Measurements from ENCODE around the gene CYP8B1.

The CYP8B1 gene

DNA sequence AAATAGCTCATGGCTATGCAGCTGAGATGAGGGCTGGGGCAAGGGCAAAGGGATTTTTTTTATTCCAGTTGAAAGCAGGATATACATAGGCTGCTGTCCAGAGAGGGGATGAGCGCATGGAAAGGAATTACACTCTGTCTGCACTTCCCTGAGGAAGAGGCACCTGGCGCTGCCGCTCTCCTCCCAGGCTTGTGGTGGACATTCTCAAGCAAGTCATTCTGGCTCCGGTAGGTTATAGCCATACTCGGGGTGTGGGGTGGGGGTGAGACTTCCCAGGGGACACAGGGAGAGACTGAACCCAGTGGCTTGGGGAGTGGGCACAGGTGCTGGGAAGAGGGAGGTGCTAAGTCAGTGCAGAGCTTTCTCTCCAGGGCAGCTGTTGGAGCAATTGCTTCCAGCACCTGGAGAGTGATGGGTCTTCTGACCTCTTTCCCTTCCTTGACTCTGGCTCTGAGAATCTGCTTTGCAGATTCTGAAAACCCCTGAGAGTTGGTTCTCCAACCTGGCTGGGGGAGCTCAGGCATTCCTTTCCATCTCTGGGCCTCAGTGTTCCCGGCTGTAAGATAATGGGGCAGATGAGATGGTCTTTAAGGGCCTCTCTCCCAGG is 24.3 kb downstream of the CYP8B1 start:
- no peak for DNase-seq

DNA sequence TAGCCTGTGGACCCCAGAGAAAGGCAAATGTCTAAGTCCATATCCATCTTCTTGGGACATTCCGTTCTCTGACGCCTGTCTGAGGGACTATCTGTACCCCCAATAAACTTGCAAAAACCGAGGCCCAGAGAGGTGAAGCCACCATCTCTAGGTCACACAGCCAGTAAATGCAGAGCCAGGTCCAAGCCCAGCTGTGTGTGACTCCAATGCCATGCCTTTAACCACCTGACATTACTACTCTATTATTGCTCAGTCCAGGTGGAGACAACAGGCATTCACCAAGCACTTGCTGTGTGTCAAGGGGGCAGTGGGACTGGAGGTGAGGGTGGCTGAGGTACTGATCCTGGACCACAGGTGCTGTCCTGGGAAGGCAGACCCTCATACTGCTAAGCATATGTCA is 25.4 kb downstream of the CYP8B1 start:
- DNase-seq, result no peak

DNA sequence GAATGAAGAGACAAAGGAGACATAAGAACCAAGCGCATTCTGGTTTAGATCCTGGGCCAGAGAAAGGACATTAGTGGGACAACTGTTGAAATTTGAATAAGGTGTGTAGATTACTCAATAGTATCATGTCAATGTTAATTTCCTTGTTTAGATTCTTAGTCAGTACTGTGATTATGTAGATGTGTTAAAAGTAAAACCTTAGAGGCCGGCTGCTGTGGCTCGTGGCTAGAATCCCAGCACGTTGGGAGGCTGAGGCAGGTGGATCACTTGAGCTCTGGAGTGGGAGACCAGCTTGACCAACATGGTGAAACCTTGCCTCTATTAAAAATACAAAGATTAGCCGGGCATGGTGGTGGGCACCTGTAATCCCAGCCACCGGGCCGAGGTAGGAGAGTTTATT is 26.7 kb downstream of the CYP8B1 start:
- no peak for DNase-seq

DNA sequence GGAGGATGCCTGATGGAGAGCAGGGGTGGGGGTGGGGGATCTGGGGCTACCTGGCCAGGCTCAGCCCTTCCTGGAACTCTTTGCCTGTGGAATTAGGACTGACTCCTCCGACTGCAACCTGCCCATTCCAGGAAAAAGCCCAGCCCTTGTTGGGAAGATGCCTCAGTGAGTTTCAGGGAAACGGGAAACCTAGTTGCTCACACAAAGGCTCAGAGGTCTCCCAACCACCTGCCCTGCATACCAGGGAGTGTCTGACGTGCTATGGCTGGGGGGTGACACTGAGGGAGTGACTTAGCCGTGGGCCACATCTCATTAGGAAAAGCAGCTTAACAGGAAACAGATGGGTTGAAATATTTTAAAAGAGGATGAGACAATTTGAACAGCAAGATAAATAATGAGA is 27.9 kb downstream of the CYP8B1 start:
- no peak for DNase-seq

DNA sequence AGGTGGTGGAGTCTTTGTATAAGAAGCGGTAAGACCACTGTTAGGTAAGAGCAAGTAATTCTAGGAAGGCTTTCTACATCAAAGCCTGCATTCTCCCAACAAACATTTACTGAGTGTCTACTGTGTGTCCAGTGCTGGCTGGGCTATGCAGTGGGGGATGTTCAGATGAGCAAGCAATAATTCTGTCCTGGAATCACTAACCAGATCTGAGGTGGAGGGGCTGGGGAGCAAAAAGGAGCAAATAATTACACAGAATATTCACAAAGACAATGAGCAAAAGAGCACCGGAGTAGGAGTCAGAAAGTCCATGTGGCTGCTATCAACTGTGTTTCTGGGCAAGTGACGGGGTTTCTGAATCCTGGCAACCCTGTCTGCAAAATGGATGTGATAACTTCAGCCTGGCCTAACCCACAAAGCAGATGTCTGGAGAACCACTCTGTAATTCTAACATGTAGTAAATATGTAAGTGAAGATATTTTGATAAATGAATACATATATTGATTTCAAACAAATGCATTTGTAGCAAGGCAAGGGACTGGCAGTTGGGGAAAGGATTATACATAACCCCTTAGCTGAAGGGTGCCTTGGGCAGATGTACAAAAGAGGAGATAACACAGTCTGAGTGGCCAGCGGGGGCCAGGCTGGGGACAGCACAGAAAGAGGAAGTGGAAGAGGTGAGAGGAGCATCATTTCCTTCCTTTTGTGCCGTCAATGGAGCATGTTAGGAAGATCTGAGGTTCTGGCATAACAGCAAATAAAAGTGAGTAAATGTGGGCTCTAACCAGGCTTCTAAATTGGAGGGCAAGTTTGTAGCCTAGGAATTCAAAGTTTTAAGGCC is 28.8 kb downstream of the CYP8B1 start:
- DNase-seq, result peak; percentile 71

DNA sequence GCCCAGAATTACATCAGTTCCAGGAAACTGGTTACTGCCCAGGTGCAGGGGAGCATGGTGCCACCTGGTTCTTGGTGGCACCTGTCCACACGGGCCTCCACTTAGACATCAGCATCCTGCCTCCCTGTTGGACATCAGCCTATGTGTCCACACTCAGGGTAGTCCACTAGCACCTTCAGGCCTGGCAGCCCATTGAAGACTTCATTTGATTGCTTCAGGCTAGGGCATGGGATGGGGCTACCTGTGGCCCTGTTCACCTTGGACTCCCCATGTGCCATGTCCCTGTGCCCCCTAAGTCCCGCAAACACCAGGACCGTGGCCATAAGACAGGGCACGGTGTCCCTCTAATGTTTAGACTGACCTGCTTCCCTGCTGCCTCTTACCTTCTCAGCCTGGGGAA is 30.9 kb downstream of the CYP8B1 start:
- no peak for DNase-seq

DNA sequence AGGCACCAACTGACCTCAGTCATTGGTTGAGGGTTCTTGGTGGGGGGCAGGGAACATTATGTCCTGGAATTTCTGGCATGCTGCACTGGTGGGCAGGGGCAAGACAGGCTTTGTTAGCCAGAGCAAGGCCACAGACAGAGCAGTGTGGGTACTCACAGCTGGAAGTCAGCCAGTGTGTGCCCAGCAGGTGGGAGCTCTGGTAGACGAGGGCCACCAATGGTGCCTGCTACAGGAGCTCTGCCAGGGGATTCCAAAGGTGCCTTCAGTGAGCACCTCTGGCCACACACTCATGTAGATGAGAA is 31.3 kb downstream of the CYP8B1 start:
- DNase-seq, result no peak

DNA sequence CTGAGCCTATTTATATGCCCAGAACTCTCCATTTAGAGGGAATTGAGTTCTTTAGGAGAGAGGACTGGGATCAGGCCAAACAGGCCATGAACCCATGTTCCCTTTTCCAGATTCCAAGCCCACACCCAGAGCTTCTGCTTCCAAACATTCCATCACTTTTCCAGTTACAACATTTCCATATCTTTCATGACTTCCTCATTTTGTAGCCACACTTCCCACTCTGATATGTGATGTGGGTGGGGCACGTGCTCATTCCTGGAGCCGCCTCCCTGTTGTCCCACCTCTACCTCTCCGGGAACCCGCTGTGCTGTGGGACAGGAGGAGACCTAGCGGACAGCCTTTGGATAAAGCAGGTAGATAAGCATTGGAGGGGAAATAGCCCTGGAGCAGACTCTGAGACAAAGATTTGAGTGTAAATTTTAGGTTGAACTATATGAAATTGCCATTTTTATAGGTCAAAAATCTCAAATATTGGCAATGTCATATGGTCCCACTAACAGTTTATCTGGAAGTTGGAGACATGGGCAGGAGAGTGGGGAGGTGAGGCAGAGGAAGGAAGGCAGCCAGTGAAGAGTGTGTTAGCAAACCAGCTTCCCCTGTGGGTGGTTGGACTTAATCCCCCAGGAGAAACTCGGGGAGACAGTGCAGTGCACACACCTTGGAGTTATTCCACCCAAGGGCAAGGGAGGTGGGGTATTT is 31.8 kb downstream of the CYP8B1 start:
- DNase-seq, result no peak

DNA sequence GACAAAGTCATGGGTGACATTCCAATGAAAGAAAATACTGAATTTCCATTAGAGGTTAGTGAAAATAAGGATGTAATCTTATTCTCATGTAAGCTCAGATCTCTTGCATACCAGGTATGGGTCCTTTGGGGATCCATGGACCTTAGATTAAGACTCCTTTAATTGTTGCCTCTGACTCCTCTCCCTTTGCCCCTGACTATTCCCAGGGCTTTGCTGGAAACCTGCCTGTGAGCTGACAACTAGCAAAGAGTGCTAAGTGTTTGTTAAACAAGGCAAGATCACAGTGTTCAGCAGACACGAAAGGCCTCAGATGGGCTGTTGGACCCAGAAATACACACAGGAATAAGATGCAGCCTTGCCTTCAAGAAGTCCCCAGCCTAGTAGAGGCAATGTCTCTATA is 34.3 kb downstream of the CYP8B1 start:
- no peak for DNase-seq

DNA sequence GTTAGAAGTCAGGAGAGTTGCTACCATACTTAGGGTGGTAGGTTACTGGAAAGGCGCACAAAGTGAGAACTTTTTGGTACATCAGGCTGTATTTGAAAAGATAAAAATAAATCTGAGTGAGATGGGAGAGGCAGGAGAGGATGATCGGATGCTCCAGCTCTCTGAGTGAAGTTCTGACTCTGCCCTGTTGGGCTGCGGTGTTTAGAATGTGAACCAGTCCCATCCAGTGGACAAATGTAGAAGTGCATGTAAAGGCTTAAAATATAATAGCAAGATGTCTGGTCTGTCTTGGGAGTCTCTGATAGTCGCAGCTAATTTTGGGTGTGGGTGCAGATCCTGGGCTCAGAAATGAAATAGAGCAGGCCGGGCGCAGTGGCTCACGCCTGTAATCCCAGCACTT is 36.1 kb downstream of the CYP8B1 start:
- DNase-seq, result no peak

DNA sequence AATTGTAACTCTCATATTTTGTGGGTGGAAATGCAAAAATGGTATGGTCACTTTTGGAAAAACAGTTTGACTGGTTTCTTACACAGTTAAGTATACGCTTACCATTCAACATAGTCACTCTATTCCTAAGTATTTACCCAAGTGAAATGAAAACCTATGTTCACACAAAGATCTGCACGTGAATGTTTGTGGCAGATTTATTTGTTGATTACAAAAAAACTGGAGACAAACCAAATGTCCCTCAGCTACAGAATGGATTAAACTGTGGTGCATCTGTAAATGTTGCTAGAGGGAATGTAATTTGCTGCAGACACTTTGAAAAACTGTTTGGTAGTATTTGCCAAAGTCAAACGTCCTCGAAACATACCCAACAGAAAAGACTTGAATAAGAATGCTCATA is 37.1 kb downstream of the CYP8B1 start:
- DNase-seq, result no peak

DNA sequence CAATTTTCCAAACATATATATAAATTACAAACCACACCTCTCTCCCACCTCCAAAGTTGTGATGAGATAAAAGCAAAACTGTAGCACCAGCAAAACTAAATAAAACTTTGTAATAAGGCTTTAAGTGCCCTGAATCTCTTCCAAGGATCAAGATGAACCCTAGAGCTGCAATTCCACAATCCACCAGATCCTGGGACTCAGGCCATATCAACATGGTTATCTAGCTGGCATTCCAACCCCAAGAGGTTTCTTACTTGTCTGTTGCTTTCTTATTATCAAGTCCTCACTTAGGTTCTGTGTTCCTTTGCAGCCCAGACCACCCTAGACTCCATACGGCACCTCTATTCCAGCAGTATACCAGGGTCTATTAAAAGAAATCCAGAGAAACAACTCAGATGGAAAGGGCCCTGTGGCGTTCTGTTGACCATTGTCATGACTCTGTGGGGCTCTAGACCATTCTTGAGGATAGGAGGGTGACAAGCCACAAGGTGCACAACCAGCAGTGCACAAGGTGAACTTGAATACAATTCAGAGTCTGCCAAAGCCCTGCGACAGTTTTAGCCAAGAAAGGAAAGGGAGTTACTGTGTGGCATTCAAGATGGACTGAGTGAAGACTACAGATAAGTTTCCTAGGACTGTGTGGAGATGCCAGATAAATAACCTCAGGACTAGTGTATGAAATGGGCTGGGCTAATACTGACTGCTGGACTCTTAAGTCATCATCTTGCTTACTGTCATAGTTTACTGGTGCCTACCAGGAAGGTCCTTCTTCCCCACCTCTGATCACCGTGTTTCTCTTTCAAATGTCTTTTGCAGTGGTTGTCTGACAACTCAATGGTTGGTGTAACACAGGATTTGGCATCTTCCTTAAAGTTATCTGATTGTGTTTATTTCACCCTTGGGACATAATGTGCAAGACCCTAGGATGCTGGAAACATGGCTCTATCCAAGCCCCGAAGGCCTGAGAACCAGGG is 39.2 kb downstream of the CYP8B1 start:
- no peak for DNase-seq

DNA sequence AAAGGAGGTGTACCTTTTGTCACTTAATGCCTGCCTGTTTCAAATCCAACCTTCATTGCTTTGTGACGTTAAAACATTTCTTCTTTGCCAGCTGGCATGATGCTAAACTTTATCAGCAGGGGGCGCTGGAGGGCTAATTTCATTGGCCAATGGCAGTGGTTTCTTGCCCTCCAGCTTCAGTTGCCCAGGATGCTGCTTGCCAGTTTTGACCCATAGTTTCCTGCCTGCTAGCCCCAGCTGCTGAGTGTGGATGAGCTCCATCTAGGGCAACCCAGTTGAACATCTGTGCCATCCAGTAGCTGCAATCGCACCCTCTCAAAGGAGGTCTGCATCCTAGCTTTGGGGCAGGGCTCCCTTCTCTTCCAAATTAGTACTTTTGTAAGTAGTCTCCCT is 44.4 kb downstream of the CYP8B1 start:
- peak; percentile 71 for DNase-seq

DNA sequence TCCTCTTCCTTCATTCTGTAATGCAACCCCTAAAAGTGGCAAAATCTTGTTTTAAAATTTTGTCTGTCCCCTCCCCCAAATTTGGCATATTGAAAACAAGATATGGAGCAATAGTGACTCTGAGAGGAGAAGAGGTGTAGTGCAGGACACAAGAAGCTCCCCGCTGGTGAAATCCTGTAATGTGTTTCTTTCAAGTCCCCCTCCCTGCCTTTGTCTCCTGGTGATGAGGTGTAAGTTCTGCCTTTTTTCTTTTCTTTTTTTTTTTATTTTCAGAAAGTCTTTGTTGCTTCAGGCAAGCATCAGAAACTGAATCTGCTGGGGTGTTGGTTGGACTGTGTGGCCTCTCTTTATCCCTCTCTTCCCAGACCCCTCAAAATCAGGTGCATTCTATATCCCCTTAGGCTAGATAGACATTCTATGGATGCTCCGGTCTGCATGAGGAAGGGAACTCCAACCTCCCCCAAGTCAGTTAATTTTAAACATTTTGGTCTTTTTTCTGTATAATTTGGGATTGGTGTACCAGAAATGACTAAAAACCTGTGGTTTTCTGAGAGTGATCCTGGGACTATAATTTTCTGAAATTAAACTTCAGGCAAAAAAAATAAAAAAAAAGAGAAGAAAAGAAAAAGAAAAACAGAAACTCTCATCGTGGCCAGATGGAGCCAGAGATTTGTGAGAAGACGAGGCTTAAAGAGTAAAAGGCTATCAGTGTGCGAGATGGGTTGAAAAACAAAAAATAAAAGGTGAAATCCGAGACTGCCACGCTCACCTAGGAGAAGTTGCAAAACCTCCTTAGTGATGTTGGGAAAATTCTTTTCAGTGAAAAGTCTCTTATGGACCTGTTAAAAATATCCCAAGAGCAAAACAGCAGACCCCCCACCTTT is 45.0 kb downstream of the CYP8B1 start:
- DNase-seq, result no peak

DNA sequence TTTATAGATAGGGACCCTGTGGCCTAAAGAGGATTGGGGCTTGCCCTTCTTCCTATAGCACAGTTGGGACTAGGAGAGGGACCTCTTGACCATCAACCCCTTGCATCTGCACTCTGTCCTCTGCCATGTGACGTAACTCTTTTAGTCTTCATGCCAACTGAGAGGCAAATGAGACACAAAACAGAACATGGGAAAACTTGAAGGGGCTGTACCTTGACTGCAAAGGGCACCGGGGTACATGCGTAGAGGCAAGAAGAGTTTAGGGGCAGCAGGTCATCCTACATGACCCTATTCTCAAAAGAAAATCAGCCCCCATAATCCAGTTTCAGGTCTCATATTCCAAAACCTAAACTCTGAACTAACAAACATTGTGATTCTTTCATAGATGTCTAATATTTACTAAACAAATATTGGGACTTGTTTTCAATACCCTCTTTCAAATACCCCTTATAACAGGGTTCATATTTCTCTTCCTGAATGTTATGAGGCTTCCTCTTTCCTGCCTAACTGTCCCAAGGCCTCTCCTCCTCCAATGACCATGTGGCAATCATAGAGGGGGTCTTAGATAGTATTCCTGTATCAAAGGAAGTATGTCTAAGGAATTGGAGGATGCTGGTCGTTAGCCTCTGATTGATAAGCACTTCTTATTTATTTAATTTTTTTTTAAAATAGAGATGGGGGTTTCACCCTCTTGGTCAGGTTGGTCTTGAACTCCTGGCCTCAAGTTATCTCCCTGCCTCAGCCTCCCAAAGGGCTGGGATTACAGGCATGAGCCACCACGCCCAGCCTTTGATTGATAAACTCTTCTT is 45.8 kb downstream of the CYP8B1 start:
- no peak for DNase-seq

DNA sequence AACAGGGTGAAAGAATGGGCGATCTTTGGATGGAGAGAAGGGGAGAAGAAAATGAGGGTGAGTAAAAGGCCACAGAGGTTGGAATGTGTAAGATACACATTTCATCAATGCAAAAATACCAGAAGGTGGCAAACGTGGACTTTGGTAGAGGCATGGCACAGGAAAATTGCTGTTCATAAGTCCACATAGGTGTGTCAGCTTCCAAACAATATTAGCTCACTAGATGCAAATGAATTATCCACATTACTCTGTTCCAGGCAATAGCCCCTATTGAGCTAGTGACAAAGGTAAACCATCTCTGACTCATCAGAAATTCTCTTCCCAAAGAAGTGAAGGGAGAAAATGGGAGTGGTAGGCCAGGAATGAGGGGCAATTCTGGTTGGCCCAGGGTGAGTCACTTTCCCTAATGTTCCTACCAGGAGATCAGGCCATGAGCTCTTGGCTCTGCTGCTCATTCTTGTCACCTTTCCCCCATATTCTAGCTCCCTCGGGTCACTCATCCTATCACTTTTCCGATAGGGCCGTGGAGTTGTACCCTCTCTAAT is 46.5 kb downstream of the CYP8B1 start:
- no peak for DNase-seq

DNA sequence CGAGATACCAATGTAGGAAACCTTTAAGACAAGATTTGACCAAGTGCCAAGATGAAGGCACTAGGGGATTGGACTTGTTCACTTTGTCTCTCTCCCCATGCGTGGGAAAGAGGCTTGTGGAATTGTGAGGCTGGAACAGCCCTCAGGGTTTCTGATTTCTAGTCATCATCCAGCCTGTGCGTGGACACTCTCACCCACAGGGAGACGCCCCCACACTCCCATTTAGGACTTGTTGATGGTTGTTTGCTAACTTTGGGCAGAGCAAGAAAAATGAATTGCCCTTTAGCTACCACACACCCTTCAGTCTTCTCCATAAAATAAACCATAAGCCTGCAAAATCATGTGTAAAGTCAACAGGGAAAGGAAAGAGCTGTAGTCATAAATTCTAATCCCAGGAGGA is 48.0 kb downstream of the CYP8B1 start:
- DNase-seq, result no peak

DNA sequence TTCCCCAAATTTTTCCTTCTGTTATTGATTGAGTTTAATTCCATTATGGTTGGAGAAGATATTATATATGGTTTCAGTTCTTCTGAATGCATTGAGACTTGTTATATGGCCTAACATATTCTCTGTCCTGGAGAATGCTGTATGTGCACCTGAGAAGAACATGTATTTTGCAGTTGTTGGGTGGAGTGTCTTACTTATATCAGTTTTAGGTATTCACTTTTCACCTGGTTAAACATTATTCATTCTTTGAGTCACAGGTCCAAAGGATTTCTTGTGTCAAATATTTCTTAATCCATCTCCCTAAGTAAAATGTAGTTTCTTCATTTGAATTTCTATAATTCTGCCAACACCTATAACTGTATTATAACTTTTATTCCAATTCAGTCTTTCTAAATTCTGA is 48.7 kb downstream of the CYP8B1 start:
- DNase-seq, result no peak

DNA sequence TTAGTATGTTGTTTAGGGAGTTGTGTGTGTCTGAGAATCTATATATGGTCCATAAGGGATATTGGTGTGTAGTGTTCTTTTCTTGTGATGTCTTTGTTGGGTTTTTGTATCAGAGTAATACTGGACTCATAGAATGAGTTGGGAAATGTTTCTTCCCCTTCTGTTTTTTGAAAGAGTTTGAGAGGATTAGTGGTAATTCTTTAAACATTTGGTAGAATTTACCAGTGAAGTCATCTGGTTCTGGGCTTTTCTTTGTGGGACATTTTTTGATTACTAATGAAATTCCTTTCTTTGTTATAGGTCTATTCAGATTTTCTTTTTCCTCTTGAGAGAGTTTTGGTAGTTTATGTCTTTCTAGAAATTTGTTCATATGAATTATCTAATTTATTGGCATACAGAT is 49.5 kb downstream of the CYP8B1 start:
- no peak for DNase-seq

DNA sequence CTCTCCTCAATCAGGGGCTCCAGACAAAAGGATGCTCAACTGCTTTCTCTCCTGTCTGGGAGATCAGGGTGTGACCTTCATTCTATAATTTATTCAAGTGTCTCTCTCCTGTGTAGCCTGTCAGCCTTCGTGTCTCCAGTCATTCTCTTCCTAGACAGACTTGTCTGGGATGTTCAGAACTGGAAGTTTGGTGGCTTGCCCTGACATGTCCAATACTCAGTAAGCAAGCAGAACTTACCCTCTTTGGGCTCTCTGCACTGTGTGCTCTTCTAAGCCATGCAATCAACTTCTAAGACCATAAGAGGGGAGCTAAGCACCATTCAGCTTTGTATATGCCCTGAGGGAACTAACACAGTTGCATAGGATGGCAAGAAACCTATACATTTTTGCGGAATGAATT is 52.3 kb downstream of the CYP8B1 start:
- DNase-seq, result no peak

DNA sequence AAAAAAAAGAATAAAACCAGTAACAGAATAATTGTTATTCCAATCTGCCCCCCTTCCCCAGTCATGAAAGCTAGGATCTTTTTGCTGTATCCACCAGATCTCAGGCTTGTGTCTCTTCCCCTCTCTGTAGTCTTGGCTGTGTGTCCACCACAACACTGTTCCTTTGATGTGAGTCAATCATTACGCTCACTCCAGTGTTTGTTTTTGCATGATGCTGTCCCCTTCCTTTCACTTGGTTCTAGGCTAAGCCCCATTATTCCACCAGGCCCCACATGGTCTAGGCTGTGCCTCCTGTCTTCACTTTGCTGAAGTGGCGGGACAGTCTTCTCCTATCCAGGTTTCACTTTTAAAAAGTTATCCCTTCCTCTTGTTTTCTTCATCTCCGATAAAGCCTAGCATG is 52.9 kb downstream of the CYP8B1 start:
- DNase-seq, result no peak

Data from CD4-positive, alpha-beta T cell treated with Interleukin-15 for 1 hour (primary cell).